T-helper 2 cell (primary cell): Measurements from ENCODE around the gene AFF2.

ENCODE experiments used
- DNase-seq, 5 experiments: peaks; one replicate each; pipeline versions ENCODE4 v3.0.0 to v3.0.0-alpha.2; 2012 to 2022

Gene AFF2

GRCh38 chrX:148768296-148768695, 267.9 kb downstream of the AFF2 start:
- no peak for DNase-seq

DNA sequence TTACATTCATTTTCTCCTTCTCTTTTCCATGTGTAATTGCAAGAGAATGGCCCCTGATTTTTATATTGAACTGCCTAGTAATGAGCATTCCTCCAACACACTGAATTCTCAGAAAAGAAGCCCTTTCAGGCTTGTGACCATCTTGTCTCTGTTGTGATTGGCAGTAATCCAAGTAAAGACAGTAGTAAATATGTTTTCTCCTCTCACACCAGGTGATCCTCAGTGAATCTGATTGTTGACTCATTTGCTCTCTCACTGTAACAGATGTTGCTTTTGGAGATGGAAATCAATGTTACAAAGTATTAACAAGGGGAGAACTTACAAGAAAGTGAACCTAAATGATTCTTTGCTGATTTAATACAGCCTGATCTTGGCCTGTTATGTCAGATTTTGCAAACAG, 271.0 kb downstream of the AFF2 start:
- no peak for DNase-seq

- DNase-seq, result no peak
These were observed 273.9 kb downstream of the AFF2 start for GRCh38 chrX:148774276-148774675.

GRCh38 chrX:148784137-148784536, 283.7 kb downstream of the AFF2 start:
- DNase-seq, result no peak

- no peak for DNase-seq
These were observed 284.4 kb downstream of the AFF2 start for GRCh38 chrX:148784856-148785255.

- DNase-seq, result no peak
These were observed 284.8 kb downstream of the AFF2 start for GRCh38 chrX:148785256-148785655.

DNA sequence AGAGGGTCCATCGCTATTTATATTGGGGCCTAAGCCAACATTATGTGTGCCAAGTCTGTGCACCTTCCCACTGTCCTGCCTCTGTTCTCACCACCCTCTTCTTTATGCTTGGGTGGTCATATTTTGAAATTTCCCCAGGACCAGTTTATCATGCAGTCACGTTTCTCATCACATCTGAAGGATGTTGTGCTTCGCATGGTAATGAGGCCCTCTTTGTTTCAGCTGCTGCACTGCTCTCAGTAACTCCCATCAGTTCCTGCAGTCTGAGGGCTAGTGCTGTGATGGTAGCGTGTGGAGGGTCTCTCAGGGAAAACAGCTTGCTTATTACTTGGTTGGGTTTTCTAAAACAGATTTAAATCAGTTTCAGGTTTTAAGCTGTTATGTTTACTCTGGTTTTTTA, 288.0 kb downstream of the AFF2 start:
- no peak for DNase-seq

- no peak for DNase-seq
These were observed 293.9 kb downstream of the AFF2 start for GRCh38 chrX:148794350-148794749.

- DNase-seq, result no peak
These were observed 304.4 kb downstream of the AFF2 start for GRCh38 chrX:148804579-148805355.

DNA sequence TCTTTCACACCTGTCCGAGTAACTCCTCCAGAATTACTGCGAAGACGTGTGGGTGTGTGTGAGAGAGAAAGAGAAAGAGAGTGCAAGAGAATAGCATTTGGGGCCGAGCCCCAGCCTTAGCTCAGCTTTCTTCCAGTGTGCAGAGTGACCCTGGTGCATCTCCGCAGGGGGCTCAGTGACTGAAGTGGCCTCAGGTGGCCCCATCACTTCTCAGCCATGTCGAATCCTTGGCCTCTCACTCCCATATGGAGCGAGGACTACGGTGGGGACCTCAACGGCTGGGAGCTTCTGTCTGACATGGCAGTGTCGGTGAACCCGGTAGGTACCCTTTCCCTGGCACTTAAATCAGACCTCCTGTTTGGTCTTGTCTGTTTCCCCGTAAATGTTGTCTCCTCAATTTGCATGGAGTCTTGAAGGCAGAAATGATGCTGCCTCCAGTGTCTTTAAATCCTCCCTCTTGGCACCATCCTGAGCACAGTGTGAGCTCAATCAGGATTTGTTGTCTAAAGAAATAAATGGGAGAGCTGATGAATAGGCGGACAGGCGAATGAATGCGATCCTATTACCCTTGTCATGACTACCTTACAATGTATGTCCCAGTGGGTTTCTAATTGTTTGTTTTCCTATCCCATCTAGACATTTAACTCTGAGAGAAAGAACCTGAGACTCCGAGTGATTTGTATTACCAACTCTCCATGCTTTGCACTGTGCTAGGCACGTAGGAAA, 305.9 kb downstream of the AFF2 start:
- no peak for DNase-seq

DNA sequence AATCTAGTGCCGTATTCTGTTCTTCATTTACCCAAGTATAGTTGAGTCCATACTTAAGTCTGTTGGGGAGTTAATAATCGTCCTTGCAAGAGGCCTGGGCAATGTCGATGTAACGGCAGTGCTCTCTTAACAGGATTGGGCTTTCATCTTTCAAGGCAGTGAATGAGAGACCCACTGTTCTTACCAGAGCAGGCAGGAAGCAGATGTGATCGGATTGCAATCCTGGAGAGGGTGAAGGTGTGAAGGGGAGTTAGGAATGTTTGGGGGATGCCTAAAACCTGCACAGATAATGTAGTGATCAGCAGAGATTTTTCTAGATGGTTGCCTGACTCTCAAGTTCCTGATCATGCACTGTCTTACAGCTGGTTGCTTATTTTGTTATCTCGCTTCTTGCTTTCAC, 308.4 kb downstream of the AFF2 start:
- DNase-seq, result no peak

GRCh38 chrX:148811236-148811635, 310.8 kb downstream of the AFF2 start:
- DNase-seq, result no peak

DNA sequence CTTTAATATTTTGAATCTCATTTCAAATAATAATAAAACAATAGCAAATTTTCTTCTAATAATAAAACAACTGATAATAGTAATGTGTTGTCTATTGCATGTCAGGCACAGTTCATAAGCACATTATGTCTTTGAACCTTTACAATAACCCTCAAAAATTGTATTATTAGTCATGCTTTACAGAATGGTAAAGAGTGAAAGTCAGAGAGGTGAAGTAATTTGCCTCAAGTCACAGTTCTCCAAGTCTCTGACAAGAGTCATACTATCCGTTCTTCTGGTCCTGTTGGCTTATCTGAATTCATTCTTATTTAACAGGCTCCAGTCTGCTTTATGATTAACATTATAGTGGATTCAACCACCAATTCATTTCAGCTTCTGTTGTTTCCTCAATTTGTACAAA, 313.0 kb downstream of the AFF2 start:
- no peak for DNase-seq

GRCh38 chrX:148813967-148814366, 313.6 kb downstream of the AFF2 start:
- DNase-seq, result no peak

DNA sequence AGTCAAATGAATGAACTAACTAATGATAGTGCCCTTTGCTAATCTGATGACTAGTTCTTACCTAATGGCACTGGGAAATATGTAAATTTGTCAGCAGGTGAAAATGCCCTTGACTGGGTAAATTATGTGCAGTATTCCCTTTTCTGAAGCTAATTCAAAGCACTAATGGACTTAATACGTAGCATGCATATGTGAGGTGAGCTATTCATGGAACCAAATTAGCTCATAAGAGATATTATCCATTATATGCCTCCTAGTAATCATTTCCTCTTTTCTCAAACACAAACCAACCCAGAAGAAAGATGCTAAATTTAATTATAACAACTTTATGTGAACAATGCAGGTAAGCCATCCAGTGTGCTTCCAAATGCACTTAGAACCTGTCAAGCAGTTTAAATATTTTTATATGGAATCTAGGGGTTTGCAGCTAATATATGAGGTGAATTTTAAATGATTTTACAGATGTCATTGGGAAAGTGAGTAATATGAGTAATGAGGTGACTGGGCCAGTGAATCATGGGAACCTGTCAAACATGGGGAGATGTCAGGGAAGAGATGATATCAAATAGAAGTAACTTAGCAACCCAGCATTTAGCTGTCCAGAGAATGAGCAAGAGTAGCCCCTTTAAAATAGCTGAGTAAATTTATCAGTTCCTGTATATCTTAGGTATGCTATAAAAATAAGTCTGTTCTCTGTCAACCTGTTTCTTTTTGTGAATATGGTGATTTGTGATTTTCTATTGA, 315.0 kb downstream of the AFF2 start:
- no peak for DNase-seq

GRCh38 chrX:148823986-148824385, 323.6 kb downstream of the AFF2 start:
- no peak for DNase-seq

GRCh38 chrX:148825696-148826095, 325.3 kb downstream of the AFF2 start:
- DNase-seq, result no peak

DNA sequence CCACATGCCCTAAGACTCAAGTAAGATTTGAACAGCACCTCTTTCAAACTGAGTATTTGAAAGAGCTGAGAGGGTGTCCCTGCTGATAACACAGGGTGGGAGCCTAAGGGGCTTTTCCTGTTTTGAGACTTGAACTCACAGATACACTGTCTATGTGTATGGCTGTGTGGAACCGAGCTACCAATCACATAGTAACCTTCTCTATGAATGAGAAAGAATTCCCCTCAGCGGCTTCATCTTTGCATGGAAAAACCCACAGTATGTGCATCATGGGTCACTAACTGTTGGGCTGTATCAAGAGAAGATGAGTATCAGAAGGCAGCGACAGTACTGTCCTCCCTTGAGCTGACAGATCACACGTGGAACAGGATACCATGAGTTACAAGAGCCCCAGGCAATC, 336.3 kb downstream of the AFF2 start:
- no peak for DNase-seq

- no peak for DNase-seq
These were observed 350.2 kb downstream of the AFF2 start for GRCh38 chrX:148850631-148851030.

GRCh38 chrX:148854306-148854705, 353.9 kb downstream of the AFF2 start:
- DNase-seq, result no peak

- DNase-seq, result no peak
These were observed 356.1 kb downstream of the AFF2 start for GRCh38 chrX:148856505-148856904.

DNA sequence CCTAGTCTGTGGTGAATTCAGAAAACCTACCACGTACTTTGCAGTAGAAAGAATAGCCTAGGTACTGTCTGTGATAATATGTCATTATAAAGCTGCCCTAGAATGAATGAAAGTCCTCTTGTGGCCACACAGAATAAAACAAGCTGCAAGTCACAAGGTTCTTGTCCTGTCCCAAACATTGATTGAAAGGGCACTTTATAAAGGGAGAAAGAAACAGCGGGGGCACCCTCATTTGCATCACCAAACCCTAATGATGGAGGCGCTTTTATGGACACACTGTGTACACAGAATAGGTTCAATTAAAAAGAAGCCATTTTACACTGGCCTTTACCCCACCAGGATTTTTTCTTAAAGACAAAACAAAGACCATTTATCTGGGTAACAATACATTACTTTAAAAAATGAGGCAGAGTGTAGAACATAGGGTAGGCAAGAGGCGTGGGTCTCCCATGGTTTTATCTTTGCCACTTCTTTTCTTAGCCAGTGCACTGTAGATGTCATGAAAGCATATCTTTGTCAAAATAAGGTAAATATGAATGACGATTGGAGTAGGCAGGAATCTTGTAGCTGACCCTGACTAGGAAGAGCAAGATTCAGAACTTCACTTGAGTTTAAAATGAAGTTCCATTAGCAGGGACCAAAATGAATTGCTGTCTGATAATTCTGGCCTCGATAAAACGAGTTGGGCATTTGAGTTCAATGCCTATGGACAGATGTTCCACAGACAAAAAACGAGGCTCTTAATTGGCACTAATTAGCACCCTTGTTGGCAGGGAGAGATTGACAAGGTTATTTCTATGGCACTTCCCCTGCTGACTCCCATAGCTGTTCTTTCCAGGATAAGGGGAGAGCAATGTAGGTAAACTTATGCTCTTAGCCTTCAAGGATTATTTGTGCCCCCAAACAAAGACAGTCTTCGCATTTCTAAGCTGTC, 365.1 kb downstream of the AFF2 start:
- no peak for DNase-seq

GRCh38 chrX:148867596-148867995, 367.2 kb downstream of the AFF2 start:
- DNase-seq, result no peak
